K562 (cell line): ENCODE data around the gene MICAL2. TPM values are rescaled to one million over a fixed set of nuclear protein-coding genes. Genes with fewer than 3 reads are reported as not detected.

Source experiments
- ASH1L ChIP-seq: fragments of 450-650 bp; IDR thresholded peaks from 2 replicates; pipeline ENCODE4 v1.6.1; 2018; ENCODE audit warnings: borderline replicate concordance, mild to moderate bottlenecking, low read depth; ENCODE audit not compliant: partially characterized antibody
- CBFA2T2 ChIP-seq: fragments of 450-650 bp; conservative IDR thresholded peaks from 2 replicates; pipeline ENCODE4 v1.6.1; 2017; ENCODE audit warnings: mild to moderate bottlenecking
- FOSL1 ChIP-seq: fragments of 200-800 bp; sonication (Bioruptor generic); conservative IDR thresholded peaks from 2 replicates; pipeline ENCODE4 v1.6.1; 2016; ENCODE audit warnings: missing genetic modification characterization, missing compliant biosample characterization
- FOXA3 ChIP-seq, 2 experiments: fragments of 450-650 bp in 1 of 2; sonication (generic) in 1 of 2; formaldehyde crosslinking; IDR thresholded peaks in 1 of 2; conservative IDR thresholded peaks in 1 of 2; 2 replicates each; pipeline versions ENCODE4 v1.4.0 to v1.8.0; 2020 to 2022; ENCODE audit warnings: mild to moderate bottlenecking in 2 of 2, missing genetic modification reagents in 1 of 2
- GATAD2B ChIP-seq: fragments of 450-650 bp; IDR thresholded peaks from 2 replicates; pipeline ENCODE4 v1.6.1; 2017; ENCODE audit warnings: mild to moderate bottlenecking, borderline replicate concordance
- HDAC2 ChIP-seq: fragments of 450-650 bp; IDR thresholded peaks from 2 replicates; pipeline ENCODE4 v1.6.1; 2016; ENCODE audit warnings: mild to moderate bottlenecking
- HDAC8 ChIP-seq: fragments of 450-650 bp; IDR thresholded peaks from 2 replicates; pipeline ENCODE4 v1.6.1; 2016; ENCODE audit warnings: mild to moderate bottlenecking, missing genetic modification characterization, moderate library complexity, missing compliant biosample characterization
- IRF1 ChIP-seq: sonication (generic); formaldehyde crosslinking; IDR thresholded peaks from 2 replicates; pipeline ENCODE4 v1.8.0; 2022; ENCODE audit warnings: missing genetic modification reagents, mild to moderate bottlenecking, borderline replicate concordance
- MAFF ChIP-seq: IDR thresholded peaks from 2 replicates; pipeline ENCODE4 v1.6.1; 2012; ENCODE audit warnings: low read length, improper control_type of control experiment
- MEF2D ChIP-seq: conservative IDR thresholded peaks from 2 replicates; pipeline ENCODE4 v1.6.1; 2016; ENCODE audit warnings: low read depth, missing genetic modification characterization, missing compliant biosample characterization
- MITF ChIP-seq: IDR thresholded peaks from 2 replicates; pipeline ENCODE4 v1.6.1; 2014; ENCODE audit warnings: antibody characterized with exemption
- MYC ChIP-seq, 2 experiments: fragments of 250-450 bp in 1 of 2; sonication (Bioruptor Pico) in 1 of 2; IDR thresholded peaks; 2 replicates each; pipeline versions ENCODE4 v1.5.1 to v1.6.1; 2012 to 2021; ENCODE audit warnings: low read depth in 2 of 2, borderline replicate concordance in 1 of 2, improper control_type of control experiment in 1 of 2, low read length in 1 of 2, mild to moderate bottlenecking in 1 of 2, moderate library complexity in 1 of 2
- NFE2 ChIP-seq: IDR thresholded peaks from 2 replicates; pipeline ENCODE4 v1.6.1; 2014; ENCODE audit warnings: antibody characterized with exemption, low read depth
- NFE2L1 ChIP-seq: fragments of 450-650 bp; IDR thresholded peaks from 2 replicates; pipeline ENCODE4 v1.6.1; 2016; ENCODE audit warnings: missing genetic modification characterization, low read depth, mild to moderate bottlenecking, missing compliant biosample characterization, moderate library complexity, borderline replicate concordance
- PHF8 ChIP-seq: fragments of 200-600 bp; sonication (generic); IDR thresholded peaks from 2 replicates; pipeline ENCODE4 v1.6.1; 2012; ENCODE audit warnings: mixed run types, mild to moderate bottlenecking, inconsistent platforms, low read length, moderate library complexity, borderline replicate concordance
- RFX1 ChIP-seq: fragments of 450-650 bp; IDR thresholded peaks from 2 replicates; pipeline ENCODE4 v1.6.1; 2016; ENCODE audit warnings: mild to moderate bottlenecking, moderate library complexity
- SMAD2 ChIP-seq: fragments of 150-350 bp; IDR thresholded peaks from 2 replicates; pipeline ENCODE4 v1.6.1; 2014; ENCODE audit warnings: low read depth, mild to moderate bottlenecking, low read length
- SP2 ChIP-seq: IDR thresholded peaks from 2 replicates; pipeline ENCODE4 v1.6.1; 2011; ENCODE audit warnings: mild to moderate bottlenecking, low read depth, low read length, moderate library complexity; ENCODE audit not compliant: poor library complexity, severe bottlenecking; ENCODE audit errors: extremely low read depth
- TAF9B ChIP-seq: fragments of 450-650 bp; IDR thresholded peaks from 2 replicates; pipeline ENCODE4 v1.6.1; 2018; ENCODE audit warnings: mild to moderate bottlenecking; ENCODE audit not compliant: partially characterized antibody
- TARDBP ChIP-seq: fragments of 450-650 bp; IDR thresholded peaks from 2 replicates; pipeline ENCODE4 v1.6.1; 2016
- WHSC1 ChIP-seq: IDR thresholded peaks from one replicate; pipeline ENCODE4 v1.6.1; 2012; ENCODE audit warnings: low read length, control low read depth, inconsistent platforms
- ZBTB26 ChIP-seq: fragments of 450-650 bp; formaldehyde crosslinking; IDR thresholded peaks from 2 replicates; pipeline ENCODE4 v1.4.0; 2022; ENCODE audit warnings: missing genetic modification characterization
- ZFP1 ChIP-seq: fragments of 450-650 bp; formaldehyde crosslinking; IDR thresholded peaks from 2 replicates; pipeline ENCODE4 v1.4.0; 2020; ENCODE audit warnings: mild to moderate bottlenecking, mixed read lengths
- ZNF175 ChIP-seq: fragments of 200-800 bp; sonication (Bioruptor generic); IDR thresholded peaks from 2 replicates; pipeline ENCODE4 v1.6.1; 2016; ENCODE audit warnings: low read depth, mild to moderate bottlenecking, missing genetic modification characterization, missing compliant biosample characterization
- ZNF561 ChIP-seq: fragments of 450-650 bp; formaldehyde crosslinking; conservative IDR thresholded peaks from 2 replicates; pipeline ENCODE4 v1.4.0; 2020; ENCODE audit warnings: mild to moderate bottlenecking, moderate library complexity
- ZNF785 ChIP-seq: fragments of 250-450 bp; sonication (Bioruptor Pico); IDR thresholded peaks from 2 replicates; pipeline ENCODE4 v1.4.0; 2020; ENCODE audit warnings: mild to moderate bottlenecking
- polyA plus RNA-seq, 8 experiments: library from polyadenylated mRNA; depleted of rRNA in 4 of 8; stranded (reverse) in 5 of 8; unstranded in 3 of 8; fragments of >200 nt; fragmentation: Nextera tagmentation in 2 of 8; fragmentation: Illumina TruSeq in 1 of 8; extraction: Ambion mirVana in 2 of 8; extraction: Trizol in 1 of 8; gene quantifications; 2 replicates each; pipeline versions ENCODE4 v1.2.1 to v1.2.3, GENCODE V29; 2011 to 2014; ENCODE audit warnings: inconsistent platforms in 1 of 8, missing spikeins in 1 of 8
- total RNA-seq, 7 experiments: library from RNA; depleted of rRNA in 6 of 7; stranded (reverse); fragments of >200 nt in 6 of 7; fragmentation: Illumina TruSeq in 2 of 7; extraction: Trizol in 2 of 7; gene quantifications; 2 replicates each; pipeline versions ENCODE4 v1.2.1 to v1.2.3, GENCODE V29; 2011 to 2021; ENCODE audit warnings: low replicate concordance in 1 of 7

MICAL2 gene
- total and polyA plus RNA-seq, 9 of the 15 experiments (the other 6 are each of a cell fraction or from before 2014, with no cell fraction given): 4.7 to 64.2 (median 33.6) TPM

- no peak for TF ChIP-seq ZBTB26 (CRISPR knock-in tag)
- no peak for TF ChIP-seq RFX1
- TF ChIP-seq ZNF785 (CRISPR knock-in tag): no peak
- TF ChIP-seq IRF1: no peak
- TF ChIP-seq HDAC2: no peak
- TF ChIP-seq FOSL1 (tag): peak; percentile 90
- peak; percentile 48; the same call in 1 of the 2 replicates for TF ChIP-seq GATAD2B
- peak; percentile 82 for TF ChIP-seq MEF2D
- no peak for TF ChIP-seq ZFP1 (CRISPR knock-in tag)
- no peak for TF ChIP-seq ASH1L
- no peak for TF ChIP-seq MITF
- no peak for TF ChIP-seq HDAC8 (tag)
- no peak for TF ChIP-seq CBFA2T2
- no peak for TF ChIP-seq TARDBP
- TF ChIP-seq FOXA3 (CRISPR knock-in tag; conservative IDR thresholded peaks at IDR 0.05 in 1 of 2, IDR thresholded peaks at IDR 0.05 in 1 of 2): no peak
- TF ChIP-seq MAFF: peak; percentile 98
- no peak for TF ChIP-seq ZNF561 (CRISPR knock-in tag)
- TF ChIP-seq TAF9B: no peak
- peak; percentile 89 for TF ChIP-seq ZNF175 (CRISPR knock-in tag)
- TF ChIP-seq WHSC1: no peak
- peak; percentile 93 for TF ChIP-seq NFE2L1 (tag)
- TF ChIP-seq MYC (IDR thresholded peaks at IDR 0.05; ENCODE audit: low read depth, low read length): no peak
- TF ChIP-seq MYC (CRISPR knock-in tag; IDR thresholded peaks at IDR 0.05; ENCODE audit: borderline replicate concordance, low read depth): no peak
- peak; percentile 97 for TF ChIP-seq NFE2
- no peak for TF ChIP-seq PHF8
- no peak for TF ChIP-seq SMAD2
- no peak for TF ChIP-seq SP2
These were observed 64.2 kb downstream of the MICAL2 start (continued) for GRCh38 chr11:12174477-12175143.
